Stimulated activated CD4-positive, alpha-beta T cell treated with anti-CD3 and anti-CD28 coated beads, Interleukin-1b, Interleukin-23, amount 100 ng/mL, for 1 hour (primary cell): ENCODE measurements around the gene SAA4.
"Not testable (repeated sequence)": the region's sequence is repeated elsewhere in the genome, so short reads cannot be mapped to it uniquely, and the experiment has no call there.

Experiments used
- DNase-seq, 2 donors: peaks; one replicate each; pipeline ENCODE4 v3.0.0-alpha.2; 2020; ENCODE audit warnings: low read depth in 2 of 2

The SAA4 gene, protein sequence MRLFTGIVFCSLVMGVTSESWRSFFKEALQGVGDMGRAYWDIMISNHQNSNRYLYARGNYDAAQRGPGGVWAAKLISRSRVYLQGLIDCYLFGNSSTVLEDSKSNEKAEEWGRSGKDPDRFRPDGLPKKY

GRCh38 chr11:18236664-18237356 lies at the start of gene SAA4:
Gene SAA4 (minus strand): TSS chr11:18236802. CDS start chr11:18235926, 876 bp downstream.
- no peak for DNase-seq

GRCh38 chr11:18285841-18286240 lies 49.2 kb upstream of the SAA4 start:
- DNase-seq: no peak

- DNase-seq: no peak
Observed at GRCh38 chr11:18282626-18283025, 46.0 kb upstream of the SAA4 start.

- DNase-seq: no peak
Observed at GRCh38 chr11:18280438-18281045, 43.9 kb upstream of the SAA4 start.

GRCh38 chr11:18277565-18278271 lies 41.1 kb upstream of the SAA4 start:
- no peak for DNase-seq

DNA sequence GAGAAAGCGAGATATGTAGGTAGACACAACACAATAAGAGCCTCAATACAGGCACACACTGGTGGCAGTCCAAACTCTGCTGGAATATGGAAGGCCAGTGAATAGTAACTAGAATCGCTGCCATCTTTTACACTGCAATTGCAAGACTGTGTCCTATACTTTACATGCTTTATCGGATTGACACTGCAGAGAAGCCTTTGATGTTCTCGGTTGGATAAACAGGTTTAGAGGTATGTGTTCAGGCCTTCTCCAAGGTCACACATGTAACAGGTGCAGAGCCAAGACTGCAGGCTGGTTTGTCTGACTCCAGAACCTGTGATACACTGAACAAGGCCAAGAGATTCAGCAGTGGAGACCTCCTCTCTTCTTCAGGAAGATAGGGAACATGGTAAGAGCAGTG lies 34.6 kb upstream of the SAA4 start:
- DNase-seq: no peak

- no peak for DNase-seq
Observed at GRCh38 chr11:18270102-18270501, 33.5 kb upstream of the SAA4 start.

GRCh38 chr11:18269252-18269651 lies 32.6 kb upstream of the SAA4 start:
- DNase-seq: not testable (repeated sequence)

GRCh38 chr11:18267335-18268133 lies 30.9 kb upstream of the SAA4 start:
- DNase-seq: not testable (repeated sequence)

GRCh38 chr11:18265949-18266348 lies 29.3 kb upstream of the SAA4 start, which contains the start of gene SAA1:
Gene SAA1 (plus strand): TSS chr11:18266264. CDS start chr11:18266888, 624 bp downstream.
- no peak for DNase-seq

GRCh38 chr11:18264677-18265555 lies 28.3 kb upstream of the SAA4 start:
- DNase-seq: no peak

GRCh38 chr11:18264035-18264434 lies 27.4 kb upstream of the SAA4 start:
- DNase-seq: no peak

GRCh38 chr11:18262681-18263350 lies 26.2 kb upstream of the SAA4 start:
- not testable (repeated sequence) for DNase-seq

DNA sequence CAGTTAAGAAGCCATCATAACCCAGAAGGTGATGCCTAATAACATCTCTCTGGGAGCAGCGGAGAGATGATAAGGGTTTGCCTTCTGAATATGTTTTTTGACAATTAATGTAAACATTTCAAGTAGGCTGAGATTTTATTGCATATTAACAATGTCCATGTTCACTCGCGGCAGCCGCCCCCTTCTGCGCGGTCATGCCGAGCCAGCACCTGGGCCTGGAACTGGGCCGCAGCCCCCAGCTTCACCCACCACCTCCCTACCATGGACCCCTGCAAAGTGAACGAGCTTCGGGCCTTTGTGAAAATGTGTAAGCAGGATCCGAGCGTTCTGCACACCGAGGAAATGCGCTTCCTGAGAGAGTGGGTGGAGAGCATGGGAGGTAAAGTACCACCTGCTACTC lies 25.1 kb upstream of the SAA4 start:
- DNase-seq: no peak

GRCh38 chr11:18259259-18259658 lies 22.7 kb upstream of the SAA4 start:
- no peak for DNase-seq

DNA sequence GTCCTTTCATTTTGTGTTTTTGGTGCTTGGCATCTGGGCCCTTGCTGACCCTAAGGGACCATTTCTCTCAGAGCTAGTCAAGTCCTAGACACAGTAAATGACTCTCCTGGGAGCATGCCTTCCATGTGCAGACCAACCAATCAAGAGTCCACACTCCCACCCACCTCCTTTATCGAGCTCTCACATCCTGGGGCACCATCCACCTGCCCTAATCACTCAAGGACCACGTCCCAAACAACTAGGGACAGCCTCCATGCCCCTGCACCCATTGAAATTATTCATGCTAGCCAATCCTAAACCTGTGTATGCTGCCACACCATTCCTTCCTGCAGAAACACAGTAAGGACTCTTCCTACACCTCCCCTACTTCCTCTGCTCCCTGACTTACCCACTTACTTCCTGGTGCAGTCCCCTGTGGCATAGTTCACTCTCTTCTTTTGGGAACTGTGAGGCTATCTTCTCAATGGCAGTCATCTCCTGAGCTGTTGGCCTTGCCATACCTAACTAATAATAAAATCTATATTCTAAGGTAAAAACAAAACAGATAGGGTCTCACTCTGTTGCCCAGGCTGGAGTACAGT lies 18.3 kb upstream of the SAA4 start:
- DNase-seq: no peak

GRCh38 chr11:18253778-18254338 lies 17.3 kb upstream of the SAA4 start:
- DNase-seq: no peak

DNA sequence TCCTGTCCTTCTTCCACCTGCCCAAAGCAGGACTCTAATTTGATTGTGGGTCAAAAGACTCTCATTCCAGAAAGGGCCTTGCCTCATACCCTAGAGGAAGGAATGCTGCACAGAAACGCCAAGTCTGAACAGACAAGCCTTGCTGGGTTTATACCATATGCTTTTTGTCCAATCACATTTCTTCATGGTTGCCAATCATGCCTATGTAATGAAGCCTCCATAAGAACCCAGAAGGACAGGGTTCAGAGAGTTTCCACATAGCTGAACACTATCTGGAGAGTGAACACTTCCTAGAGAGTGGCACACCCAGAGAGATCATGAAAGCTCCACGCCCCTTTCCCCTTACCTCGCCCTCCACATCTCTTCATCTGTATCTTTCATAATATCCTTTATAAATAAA lies 16.6 kb upstream of the SAA4 start:
- no peak for DNase-seq

GRCh38 chr11:18248561-18248960 lies 12.0 kb upstream of the SAA4 start, which contains the start of gene SAA2:
Gene SAA2 (minus strand): TSS chr11:18248668. CDS start chr11:18248011, 657 bp downstream.
- no peak for DNase-seq
